ENCODE results near the gene SNRNP48.

SNRNP48 gene

DNA sequence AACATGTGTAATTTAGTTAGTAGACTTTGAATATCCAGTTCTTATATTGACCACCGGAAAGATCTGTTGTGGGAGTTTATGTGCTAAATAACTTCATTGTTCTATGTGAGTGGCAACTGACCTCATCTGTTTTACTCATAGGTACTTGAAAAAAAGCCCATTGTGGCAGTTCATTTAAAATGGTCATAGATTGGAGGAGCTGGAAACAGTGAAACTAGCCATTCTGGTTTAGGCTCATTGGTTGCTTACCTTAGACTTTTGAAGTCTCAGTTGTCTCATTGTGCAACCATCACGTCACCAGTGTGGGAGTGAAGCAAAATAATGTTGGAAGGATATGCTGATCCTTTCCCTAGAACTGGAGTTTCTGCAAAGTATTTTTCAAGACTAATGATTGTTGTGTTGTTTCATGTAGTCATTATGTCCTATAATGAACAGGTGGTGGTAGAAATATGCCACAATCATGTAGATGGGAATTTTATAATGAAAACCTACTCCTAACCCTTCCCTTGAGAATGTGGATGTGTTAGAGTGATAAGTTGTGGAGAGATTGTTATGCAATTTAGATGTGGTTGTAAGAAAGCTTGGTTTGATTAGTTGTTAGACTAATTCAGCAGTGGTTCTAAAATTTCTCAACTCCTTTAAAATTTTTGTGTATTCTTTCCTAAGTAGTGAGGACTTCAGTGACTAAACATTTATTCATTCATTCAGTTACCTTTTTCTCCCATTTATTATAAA, 30.2 kb upstream of the SNRNP48 start:
- no peak for DNase-seq

DNA sequence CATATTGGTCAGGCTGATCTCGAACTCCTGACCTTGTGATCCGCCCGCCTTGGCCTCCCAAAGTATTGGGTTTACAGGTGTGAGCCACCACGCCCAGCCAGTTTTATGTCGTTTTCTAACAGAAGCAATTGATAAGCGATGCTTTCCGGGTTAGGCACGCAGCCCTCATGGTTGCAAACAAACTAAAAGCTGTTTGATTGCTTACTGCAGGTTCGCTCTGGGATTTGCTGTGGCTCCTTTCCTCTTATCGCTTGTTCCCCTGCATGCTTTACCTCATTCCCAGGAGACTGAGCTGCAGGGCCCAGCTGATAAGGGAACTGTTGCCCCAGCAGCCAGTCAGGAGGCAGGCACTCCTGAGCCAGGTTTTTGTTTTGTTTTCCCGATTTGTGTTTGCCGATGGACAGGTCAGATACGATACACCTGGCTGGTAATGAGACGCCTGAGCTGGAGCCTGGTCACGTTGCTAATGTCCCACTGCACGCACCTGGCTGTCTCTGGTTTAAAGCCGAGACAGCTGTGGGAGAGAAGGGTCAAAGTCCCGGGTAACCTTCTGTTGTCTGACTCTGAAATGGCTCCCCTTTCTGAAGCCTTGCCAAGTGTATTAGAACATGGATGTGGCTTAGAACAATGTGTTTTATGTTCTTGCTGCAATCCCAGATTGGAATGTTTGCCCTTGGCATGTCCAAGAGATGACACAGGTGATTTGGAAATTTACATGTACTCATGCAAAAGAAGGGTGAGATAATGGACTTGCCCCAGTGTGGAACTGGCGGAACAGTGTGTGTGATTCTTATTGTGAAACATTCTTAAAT, 28.6 kb upstream of the SNRNP48 start:
- DNase-seq, result no peak

DNA sequence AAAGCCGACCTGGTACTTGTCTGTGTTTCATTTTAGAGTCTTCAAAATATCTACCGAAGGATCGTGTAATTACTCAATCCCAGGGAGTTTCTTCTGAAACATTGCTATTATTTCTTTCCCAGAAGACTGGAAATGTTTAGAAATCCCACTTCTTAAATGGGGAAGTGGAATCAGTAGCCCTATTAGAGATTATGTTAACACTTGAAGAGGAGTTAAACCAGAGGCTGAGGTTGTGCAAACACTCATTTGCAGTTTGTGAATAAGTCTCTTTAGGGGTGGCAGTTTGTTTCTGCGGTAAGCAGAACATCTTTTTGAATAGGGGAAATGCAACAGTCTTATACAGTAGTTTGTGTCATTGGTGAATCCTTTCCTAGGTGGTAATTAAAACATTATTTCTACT, 27.2 kb upstream of the SNRNP48 start:
- DNase-seq, result no peak

DNA sequence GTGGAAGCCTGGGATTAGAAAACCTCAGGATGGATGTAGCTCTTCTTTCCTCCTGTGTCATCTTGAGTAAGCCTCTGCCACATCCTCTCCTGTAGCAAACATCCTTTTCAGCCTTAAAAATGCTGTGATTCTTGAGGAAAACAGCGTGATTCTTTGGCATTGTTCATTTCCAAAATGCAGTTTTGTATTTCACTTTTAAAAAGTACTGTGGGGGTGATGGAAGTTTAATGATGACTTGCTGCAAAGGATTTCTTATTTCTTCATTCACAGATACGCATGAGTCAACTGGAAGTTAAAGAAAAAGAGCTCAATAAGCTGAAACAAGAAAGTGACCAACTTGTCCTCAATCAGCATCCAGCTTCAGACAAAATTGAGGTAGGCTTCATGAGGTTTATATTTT, 23.9 kb upstream of the SNRNP48 start:
- DNase-seq, result no peak

DNA sequence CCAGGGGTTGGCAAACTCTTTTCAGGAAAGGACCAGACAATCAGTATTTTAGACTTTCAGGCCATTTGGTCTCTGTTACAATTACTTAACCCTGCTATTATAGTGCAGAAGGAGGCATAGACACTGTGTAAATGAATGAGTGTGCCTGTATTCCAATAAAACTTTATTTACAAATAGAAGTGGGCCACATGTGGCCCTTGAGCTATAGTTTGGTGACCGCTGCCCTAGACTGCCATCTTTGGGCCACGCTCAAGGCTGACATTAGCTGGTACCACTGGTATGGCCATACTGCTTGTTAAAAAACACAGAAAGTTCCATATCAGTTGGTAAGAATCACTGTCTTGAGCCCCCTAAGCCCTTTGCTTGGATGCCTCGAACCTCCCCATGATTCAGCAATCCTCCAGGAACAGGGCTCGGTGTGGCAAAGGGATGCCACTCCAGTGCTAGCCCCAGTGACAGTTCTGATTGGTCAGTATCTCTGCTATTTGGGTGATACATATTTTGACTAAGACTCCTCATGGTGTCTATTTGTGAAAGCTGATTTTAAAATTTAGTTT, 23.3 kb upstream of the SNRNP48 start:
- DNase-seq, result no peak

DNA sequence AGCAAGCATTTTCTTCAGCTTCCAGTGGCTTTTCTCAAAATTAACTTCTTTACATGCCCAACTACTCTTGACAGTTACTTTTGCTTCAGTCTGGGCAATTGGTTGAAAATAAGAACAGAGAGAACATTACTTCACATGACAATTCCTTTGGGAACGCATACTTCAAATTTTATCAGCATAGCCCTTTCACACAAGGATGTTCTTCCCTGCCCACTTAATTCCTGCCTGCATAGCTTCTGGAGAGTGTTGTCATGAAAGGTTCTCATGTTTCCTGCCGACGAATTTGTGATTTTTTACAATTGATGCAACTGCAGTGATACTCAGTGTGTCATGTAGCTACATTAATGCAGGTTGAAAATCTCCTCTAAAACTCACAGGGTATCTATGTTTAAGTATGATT, 22.0 kb upstream of the SNRNP48 start:
- DNase-seq, result no peak

DNA sequence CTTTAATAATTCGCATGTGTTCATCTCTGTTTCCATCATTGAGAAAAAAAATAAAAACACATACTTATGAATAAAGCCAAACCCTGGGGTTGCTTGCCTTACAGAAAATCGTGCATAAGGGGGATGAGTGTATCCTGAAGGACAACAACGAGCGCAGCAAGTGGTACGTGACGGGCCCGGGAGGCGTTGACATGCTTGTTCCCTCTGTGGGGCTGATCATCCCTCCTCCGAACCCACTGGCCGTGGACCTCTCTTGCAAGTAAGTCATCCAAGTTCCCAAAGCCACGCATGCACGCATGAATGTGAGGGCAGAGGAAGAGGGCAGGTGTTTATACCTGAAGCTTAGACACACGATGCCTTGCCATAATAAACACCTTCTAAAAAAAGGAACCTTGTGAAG, 20.9 kb upstream of the SNRNP48 start:
- no peak for DNase-seq

DNA sequence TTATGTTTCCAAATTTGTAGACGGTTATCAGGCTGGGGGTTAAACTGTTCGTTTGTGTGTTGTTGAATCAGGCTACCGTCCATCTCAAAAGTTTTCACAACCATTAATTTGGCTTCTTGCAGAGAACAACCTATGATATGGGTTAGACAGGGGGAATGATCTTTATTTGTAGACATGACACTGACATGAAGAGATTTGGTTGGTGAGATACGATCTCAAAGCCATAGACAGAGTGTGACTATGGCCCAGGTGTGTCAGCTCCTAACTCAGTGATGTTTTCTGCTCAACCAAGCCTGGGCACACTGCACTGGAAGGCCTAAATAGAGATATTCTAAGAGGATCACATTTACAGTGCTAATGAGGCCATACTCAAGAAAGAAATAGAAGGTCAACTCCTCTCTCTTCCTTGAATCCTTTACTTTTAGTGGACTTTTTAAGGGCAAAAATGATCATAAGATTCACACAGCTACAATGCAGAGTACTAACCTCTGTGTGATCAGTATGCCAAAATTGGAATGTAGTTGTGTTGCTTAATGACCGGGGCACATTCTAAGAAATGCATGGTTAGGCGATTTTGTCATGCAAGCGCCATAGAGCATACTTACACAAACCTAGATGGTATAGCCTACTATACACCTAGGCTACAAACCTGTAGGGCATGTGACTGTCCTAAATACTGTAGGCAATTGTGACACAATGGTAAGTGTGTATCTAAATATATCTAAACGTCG, 17.6 kb upstream of the SNRNP48 start:
- DNase-seq, result no peak

DNA sequence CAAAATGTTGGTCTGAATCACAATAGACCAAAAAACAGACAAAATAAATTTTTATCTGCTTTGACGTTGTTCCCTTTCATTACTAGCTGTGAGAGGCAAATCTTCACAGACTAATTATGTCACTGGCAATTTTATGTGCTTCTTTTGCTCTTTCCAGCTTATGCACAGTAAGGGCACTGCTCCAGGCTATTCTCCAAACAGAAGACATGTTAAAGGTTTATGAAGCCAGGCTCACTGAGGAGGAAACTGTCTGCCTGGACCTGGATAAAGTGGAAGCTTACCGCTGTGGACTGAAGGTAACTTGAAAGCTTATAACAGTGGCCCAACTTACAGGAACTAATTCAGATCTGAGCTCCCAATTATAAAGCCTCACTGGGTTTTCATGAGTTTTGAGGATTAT, 15.5 kb upstream of the SNRNP48 start:
- no peak for DNase-seq

DNA sequence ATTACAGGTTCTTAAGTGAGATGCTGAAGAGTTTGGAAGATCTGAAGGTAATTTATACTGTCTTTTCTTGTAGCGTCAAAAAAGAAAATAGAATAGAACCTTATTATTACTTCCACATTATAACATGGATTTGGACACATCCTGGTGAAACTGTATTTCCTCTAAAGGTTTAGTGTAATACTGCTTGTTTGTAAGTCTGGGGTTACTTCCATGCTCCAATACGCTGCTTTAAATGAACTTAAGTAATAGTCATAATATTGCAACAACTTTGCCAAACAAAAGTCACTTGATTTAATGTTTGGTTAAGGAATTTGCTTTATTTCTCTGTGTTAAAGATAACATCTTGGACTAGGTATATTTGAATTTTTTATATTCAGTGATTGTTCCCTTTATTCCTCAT, 11.5 kb upstream of the SNRNP48 start:
- DNase-seq, result no peak

DNA sequence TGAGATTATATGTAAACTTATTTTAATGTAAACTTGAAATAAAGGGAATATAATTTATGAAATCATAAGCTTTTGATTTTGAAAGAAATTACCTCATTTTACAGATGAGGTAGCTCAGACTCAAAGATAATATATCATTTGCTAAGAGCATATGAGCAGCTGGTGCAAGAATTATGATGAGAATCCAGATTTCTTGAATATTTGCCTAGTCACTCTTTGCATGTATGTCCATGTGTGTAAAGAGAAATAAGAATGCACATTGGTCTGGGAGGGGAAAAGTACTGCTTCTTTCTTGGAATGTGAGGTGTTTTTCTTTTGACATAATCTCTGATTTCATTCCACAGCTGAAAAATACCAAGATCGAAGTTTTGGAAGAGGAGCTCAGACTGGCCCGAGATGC, 11.1 kb upstream of the SNRNP48 start:
- DNase-seq, result no peak

DNA sequence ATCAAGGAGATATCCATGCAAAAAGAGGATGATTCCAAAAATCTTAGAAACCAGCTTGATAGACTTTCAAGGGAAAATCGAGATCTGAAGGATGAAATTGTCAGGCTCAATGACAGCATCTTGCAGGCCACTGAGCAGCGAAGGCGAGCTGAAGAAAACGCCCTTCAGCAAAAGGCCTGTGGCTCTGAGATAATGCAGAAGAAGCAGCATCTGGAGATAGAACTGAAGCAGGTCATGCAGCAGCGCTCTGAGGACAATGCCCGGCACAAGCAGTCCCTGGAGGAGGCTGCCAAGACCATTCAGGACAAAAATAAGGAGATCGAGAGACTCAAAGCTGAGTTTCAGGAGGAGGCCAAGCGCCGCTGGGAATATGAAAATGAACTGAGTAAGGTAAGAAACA, 10.1 kb upstream of the SNRNP48 start:
- DNase-seq, result no peak

DNA sequence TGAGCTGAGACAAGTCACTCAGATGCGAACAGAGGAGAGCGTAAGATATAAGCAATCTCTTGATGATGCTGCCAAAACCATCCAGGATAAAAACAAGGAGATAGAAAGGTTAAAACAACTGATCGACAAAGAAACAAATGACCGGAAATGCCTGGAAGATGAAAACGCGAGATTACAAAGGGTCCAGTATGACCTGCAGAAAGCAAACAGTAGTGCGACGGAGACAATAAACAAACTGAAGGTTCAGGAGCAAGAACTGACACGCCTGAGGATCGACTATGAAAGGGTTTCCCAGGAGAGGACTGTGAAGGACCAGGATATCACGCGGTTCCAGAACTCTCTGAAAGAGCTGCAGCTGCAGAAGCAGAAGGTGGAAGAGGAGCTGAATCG, 9.5 kb upstream of the SNRNP48 start:
- no peak for DNase-seq

DNA sequence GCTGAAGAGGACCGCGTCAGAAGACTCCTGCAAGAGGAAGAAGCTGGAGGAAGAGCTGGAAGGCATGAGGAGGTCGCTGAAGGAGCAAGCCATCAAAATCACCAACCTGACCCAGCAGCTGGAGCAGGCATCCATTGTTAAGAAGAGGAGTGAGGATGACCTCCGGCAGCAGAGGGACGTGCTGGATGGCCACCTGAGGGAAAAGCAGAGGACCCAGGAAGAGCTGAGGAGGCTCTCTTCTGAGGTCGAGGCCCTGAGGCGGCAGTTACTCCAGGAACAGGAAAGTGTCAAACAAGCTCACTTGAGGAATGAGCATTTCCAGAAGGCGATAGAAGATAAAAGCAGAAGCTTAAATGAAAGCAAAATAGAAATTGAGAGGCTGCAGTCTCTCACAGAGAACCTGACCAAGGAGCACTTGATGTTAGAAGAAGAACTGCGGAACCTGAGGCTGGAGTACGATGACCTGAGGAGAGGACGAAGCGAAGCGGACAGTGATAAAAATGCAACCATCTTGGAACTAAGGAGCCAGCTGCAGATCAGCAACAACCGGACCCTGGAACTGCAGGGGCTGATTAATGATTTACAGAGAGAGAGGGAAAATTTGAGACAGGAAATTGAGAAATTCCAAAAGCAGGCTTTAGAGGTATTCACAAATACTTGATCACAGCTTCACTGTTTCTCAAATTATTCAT, 8.9 kb upstream of the SNRNP48 start:
- no peak for DNase-seq

DNA sequence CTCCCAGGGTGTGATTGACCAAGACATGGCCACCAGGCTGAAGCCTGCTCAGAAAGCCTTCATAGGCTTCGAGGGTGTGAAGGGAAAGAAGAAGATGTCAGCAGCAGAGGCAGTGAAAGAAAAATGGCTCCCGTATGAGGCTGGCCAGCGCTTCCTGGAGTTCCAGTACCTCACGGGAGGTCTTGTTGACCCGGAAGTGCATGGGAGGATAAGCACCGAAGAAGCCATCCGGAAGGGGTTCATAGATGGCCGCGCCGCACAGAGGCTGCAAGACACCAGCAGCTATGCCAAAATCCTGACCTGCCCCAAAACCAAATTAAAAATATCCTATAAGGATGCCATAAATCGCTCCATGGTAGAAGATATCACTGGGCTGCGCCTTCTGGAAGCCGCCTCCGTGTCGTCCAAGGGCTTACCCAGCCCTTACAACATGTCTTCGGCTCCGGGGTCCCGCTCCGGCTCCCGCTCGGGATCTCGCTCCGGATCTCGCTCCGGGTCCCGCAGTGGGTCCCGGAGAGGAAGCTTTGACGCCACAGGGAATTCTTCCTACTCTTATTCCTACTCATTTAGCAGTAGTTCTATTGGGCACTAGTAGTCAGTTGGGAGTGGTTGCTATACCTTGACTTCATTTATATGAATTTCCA, 4.6 kb upstream of the SNRNP48 start:
- DNase-seq, result no peak

DNA sequence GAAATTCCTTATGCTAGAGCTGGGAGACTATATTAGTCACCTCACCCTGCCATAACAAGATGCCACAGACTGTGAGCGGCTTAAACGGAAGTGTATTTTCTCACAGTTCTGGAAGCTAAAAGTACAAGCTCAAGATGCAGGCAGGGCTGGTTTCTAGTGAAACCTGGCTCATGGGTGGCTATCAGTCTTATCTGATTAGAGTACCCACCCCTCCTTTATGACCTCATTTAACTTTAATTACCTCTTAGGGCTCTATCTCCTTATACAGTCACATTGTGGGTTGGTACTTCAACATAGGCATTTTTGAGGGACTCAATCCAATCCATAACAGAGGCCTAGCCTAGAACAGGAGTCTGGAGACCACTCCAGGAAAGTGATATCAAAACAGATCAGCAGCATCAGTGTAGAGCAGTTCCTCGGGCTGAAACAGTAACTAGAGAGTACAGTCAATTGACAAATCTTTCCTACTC, 2.3 kb upstream of the SNRNP48 start:
- no peak for DNase-seq

DNA sequence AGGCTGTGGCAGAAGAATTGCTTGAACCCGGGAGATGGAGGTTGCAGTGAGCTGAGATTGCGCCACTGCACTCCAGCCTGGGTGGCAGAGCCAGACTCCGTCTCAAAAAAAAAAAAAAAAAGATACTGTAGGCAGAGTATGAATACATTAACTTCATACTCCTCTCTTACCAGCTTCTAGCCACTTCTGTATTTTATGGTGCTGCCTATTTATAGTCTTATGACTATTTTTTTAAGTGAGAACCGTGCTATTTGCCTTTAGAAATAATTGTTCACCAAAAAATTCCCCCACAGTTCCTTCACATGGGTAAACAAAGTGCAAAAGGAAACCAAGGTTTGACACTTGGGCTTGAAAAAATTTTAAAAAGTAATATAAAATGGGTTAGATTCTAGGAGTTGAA, 1.5 kb upstream of the SNRNP48 start:
- no peak for DNase-seq

DNA sequence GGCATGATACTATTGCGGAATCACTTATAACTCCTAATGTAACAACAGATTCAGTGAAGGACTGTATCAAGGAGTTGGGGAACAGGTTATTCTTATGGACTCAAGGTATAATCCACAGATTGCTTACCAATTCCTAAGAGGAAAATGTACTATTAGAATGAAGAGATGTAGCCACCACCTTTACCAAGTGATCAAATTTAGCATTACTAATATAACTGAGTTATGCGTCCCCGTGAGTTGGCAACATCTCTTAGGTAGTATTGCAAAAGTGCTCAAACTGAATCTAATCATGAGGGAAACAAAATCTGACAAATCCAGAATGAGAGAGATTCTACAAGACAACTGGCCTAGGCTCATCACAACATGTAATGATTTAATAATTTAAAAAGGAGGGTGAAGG, 777 bp upstream of the SNRNP48 start:
- DNase-seq, result no peak

DNA sequence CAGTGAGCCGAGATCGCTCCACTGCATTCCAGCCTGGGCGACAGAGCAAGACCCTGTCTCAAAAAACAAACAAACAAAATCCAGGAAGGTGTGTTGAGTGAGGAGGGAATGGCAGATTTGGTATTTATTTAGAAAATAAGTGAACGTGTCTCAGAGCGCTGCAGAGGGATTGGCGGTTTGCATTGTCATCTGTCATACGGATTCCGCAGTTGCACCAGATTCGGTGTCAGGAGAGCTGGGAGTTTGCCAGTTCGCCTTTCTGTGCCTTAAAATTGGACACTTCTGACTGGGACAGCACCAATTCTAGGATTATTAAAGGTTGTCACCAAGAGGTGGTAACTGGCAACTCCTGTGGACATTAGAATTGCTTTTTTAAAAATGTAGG, 912 bp downstream of the SNRNP48 start:
- no peak for DNase-seq

DNA sequence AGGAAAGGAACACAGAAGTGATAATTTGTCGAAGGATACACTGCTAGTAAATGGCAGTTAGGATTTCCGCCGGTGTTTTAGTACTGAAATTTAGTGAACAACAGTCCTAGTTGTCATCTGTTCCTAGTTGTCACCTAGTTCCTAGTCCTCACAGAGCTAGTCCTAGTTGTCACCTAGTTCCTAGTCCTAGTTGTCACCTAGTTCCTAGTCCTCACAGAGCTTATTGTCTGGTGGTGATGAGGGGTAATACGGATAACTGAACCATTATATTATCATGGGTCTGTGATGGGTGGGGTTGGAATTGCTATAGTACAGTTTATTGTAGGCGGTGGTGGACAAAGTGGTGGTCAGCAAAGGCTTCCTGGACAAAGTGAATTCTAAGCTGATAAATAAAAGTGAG, 1.8 kb downstream of the SNRNP48 start:
- no peak for DNase-seq

DNA sequence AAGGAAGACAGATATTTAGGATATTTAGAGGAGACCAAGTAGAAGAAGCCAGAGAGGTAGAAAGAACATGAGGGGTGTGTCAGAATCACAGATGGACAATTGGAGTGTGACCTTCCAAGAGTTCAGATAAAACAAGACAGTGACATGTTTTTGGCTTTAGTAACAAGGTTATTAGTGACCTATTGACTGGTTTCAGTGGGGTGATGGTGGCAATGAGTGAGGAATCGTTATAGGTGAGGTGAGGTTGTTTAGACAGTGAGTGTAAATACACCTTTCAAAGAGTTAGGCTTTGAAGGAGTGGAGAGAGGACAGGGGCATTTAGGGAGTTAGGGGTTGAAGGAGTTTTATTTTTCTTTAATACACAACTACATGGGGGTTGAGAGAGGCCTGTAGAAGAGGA, 3.2 kb downstream of the SNRNP48 start:
- no peak for DNase-seq

DNA sequence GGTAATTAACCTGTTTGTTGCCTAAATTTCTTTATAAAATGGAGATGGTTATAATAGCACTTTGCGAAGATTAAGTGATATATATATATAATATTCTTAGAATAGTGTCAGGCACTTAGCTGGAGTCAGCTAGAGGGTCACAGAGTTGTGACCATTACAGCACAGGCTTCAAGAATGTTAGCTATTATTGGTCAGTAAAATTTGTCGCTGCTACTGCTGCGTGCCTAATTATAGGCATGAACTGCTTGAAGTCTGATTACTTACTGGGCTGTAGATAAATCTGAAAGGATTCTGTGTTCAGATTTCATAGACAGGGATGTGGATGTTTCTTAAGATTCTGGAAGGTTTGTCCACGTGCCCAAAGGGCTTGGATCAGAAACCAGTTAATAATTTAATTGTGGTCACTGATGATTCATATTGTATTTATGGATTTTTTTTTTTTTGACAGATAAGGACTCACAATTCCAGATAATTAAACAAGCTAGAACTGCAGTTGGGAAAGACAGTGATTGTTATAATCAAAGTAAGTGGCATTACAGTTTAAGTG, 4.7 kb downstream of the SNRNP48 start:
- DNase-seq, result no peak
